SKM-1 treated with dmso at 0.1 percent for 144 hours (cell line): ENCODE results near the gene CYP2U1.

Experiments
- DNase-seq: peaks from one replicate; lab custom pipeline; 2025; ENCODE audit not compliant: unreplicated experiment; lab: John Stamatoyannopoulos, UW

Gene CYP2U1

GRCh38 chr4:107978716-107979451 lies 47.5 kb downstream of the CYP2U1 start:
- peak; percentile 78 for DNase-seq

DNA sequence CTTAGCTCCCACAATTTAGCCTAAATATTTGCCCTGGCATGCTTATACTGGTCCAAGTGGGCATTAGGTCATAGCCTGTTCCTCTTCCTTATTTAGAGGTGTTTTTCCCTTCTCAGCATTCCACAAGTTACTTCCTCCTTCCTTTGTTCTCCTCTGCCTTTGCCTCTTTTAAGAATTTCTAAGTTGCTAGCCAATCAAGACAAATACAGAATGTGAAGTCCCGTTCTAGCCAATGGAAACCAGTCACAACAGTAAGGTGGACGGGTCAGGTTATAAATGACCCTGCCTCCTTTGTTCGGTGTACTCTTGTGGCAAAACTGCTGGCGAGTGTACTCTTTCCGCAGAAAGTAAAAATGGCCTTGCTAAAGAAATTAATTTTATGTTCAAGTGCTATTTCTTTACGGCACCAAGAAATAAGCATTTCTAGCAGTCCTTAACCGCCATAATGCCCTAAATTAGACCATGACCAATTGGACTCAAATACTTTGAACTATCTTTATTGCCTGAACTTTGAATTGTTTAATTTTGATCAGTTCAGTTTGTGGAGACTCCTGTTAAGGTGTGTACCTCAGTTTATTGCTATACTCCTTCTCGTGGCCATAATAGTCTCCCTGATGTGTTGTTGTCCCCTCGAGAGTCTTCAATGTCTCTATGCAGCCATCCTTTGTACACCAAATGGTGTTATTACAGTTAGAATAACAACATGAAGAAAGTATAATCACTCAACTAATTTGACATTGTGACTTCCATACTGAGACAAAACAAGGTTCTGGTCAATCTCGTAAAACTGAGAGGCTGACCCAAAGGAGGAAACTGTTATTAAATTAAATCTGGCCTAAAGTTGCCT lies 56.8 kb downstream of the CYP2U1 start:
- DNase-seq: no peak

DNA sequence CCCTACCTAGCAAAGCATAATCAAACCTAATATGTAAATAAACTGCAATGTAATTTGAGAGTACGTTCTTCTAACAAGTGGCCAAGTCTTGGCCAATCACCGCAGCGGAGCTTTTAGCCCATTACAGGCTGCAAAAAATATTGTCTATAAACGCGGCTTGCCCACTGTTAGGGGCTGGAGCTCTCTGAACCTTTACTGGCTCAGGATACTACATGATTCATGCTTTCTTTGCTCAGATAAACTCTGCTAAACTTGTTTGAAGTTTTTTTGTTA lies 57.4 kb downstream of the CYP2U1 start:
- DNase-seq: no peak

DNA sequence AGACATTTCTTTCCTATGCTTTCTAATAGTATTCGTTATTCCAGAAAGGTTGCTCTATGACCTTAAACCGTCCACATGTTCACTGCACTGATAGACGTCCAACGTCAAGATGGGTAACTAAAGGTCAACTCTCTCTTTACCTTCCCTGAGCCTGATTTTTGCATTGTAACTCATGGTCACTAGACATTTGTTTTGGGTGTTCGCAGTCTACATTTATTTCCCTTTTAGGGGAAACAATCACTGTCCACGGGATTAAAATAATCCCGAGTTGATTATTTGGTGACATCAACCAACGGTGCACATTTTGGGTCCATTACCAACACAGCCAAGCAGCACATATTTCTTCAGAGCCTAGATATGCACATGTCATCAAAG lies 57.8 kb downstream of the CYP2U1 start:
- no peak for DNase-seq

DNA sequence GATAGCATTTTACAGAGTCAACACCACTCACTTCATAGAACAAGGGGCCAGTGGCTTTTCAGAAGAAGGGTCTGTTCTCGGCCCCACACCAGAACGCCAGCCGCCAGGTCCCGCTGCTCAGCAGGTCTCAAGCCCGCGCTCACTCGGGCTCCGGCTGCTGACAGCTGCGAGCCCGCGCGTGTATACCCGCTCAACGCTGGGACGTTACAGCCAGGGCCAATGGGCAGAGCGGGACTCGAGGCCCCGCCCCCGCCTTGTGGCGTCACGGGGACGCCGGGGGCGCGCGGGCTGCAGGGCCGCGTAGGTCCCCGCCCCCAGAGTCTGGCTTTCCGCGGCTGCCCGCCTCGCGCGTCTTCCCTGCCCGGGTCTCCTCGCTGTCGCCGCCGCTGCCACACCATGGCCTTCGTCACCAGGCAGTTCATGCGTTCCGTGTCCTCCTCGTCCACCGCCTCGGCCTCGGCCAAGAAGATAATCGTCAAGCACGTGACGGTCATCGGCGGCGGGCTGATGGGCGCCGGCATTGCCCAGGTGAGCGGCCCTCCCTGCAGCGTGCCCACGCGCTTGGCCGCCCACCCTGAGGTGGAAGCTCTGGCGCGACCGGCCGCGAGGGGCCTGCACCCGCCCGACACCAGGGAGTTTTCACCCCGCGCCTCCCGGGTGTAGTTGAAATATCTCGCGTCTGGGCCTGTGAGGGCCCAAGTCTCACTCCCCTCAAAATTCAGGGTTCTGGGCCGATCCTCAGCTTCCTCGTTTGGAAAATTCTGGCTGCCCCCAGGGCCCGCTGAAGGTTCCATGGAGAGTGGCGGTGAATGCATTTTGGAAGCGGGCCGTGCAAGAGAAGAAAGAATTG lies 58.4 kb downstream of the CYP2U1 start, which contains the start of gene HADH:
Gene HADH, plus strand, starts transcription at position 353 of the 850 bp plus-strand sequence. Its CDS starts 44 bp downstream, at position 397.
- DNase-seq: peak; percentile 85

GRCh38 chr4:107991945-107992630 lies 60.7 kb downstream of the CYP2U1 start:
- DNase-seq: no peak

GRCh38 chr4:107993969-107994368 lies 62.6 kb downstream of the CYP2U1 start:
- DNase-seq: peak; percentile 21

GRCh38 chr4:107994894-107995293 lies 63.5 kb downstream of the CYP2U1 start:
- no peak for DNase-seq

DNA sequence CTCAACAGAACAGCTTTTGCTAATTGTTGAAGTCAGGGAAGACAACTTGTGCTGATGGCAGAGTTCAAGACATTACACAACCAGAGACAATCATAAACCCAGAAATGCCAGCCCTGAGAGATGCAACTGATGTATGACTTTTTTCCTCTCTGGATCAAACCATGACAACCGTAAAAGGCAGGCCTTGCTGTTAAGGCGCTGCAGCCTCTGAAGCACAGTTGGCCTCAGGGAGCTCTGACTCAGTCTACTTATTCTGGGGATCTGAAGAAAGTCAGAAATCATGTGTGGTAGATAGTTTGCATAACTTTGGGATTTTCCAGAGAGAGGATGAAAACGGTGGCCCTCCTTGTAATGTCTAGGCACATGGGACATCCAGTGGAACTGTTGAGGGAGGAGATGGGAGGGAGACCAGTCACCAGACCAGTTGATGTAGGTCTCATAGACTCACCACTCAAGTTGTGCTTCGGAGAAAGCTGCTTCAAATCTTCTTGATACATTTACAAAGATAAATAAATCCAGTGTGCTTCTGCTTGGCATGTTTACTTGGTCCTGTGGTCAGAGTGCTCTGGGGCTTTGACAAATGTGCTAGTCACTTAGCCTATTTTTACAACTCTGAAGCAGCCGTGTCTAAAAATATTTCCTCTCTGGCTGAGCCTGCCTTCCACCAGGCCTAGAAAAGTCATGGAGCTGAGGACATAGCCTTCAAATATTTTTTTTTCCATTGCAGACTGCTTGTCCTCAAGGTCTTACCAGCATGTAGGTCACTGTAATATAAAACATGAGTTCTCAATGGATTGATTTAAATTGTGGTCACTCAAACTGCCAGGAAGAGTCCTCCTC lies 65.8 kb downstream of the CYP2U1 start:
- DNase-seq: no peak

GRCh38 chr4:107997794-107998193 lies 66.4 kb downstream of the CYP2U1 start:
- DNase-seq: no peak

DNA sequence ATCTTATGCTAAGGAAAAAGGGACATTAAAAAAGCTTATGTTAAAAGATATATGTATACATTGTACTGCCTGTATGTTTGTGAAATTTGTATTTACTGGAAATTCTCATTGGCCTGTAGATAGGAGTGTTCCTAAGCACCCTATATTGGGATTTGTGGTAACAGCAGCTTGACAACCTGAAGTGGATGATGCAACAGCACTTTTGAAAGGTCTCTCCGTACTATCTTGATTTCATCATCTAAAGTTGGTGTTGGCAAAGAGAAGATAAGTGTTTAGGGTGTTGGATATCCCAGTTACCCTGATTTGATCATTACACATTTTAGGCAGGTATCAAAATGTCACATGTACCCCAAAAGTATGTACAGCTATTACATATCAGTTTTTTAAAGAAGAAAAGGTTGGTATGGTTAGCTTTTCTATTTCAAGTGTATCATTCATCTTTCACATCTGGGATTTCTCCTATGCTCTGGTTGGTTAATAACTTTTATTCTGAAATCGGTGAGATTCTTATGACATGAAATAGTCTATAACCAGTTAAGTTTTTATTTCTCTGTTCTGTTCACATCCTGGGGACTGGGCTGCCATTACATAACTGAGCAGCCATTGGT lies 68.7 kb downstream of the CYP2U1 start:
- DNase-seq: peak; percentile 69

DNA sequence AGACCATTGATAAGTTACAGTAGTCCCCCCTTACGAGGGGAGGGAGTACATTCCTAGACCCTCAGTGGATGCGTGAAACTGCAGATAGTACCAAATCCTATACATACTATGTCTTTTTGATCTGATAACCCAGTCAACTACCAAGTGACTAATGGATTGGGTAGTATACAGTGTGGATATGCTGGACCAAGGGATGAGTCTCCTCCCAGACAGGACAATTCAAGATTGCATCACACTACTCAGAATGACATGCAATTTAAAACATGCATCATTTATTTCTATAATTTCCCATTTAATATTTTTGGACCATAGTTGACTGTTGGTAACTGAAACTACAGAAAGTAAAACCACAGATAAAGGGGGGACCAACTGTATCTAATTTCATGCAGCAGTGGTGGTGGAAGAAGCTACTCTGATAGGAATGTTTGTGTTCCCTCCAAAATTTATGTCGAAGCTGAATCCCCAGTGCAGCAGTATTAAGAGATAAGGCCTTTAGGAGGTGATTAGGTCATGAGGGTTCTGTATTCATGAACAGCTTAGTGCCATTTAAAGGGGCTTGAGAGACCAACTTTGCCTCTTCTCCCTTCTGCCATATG lies 70.3 kb downstream of the CYP2U1 start:
- no peak for DNase-seq
